DMS 273 treated with DMSO at 0.1 percent for 48 hours (cell line): ENCODE results near the gene TUT1.
A peak's percentile ranks its signal among the peaks of the same experiment; 100 is the strongest.
"Not testable (repeated sequence)": the region's sequence is repeated elsewhere in the genome, so short reads cannot be mapped to it uniquely, and the experiment has no call there.

Experiments
- DNase-seq: peaks from one replicate; lab custom pipeline; 2025; lab: John Stamatoyannopoulos, UW

Gene TUT1

GRCh38 chr11:62556108-62556874, 35.0 kb downstream of the TUT1 start:
- peak; percentile 87 for DNase-seq

GRCh38 chr11:62555464-62556107, 35.7 kb downstream of the TUT1 start:
- DNase-seq = peak; percentile 61

GRCh38 chr11:62554387-62555167, 36.7 kb downstream of the TUT1 start:
- peak; percentile 34 for DNase-seq

GRCh38 chr11:62553839-62554361, 37.4 kb downstream of the TUT1 start:
- no peak for DNase-seq

GRCh38 chr11:62553080-62553838, 38.1 kb downstream of the TUT1 start:
- peak; percentile 12 for DNase-seq

- no peak for DNase-seq
Observed at GRCh38 chr11:62552485-62553079, 38.7 kb downstream of the TUT1 start.

GRCh38 chr11:62550478-62550877, 40.8 kb downstream of the TUT1 start:
- DNase-seq = not testable (repeated sequence)

- no peak for DNase-seq
Observed at GRCh38 chr11:62548545-62549335, 42.6 kb downstream of the TUT1 start.

GRCh38 chr11:62547691-62548281, 43.5 kb downstream of the TUT1 start:
- no peak for DNase-seq

- DNase-seq = no peak
Observed at GRCh38 chr11:62546929-62547625, 44.2 kb downstream of the TUT1 start.

GRCh38 chr11:62546244-62546928, 44.9 kb downstream of the TUT1 start, which contains the start of gene AHNAK:
Gene AHNAK (minus strand): TSS chr11:62546806. CDS start chr11:62536098, 10,708 bp downstream.
- DNase-seq = no peak

- DNase-seq = no peak
Observed at GRCh38 chr11:62545437-62546243, 45.7 kb downstream of the TUT1 start.

- no peak for DNase-seq
Observed at GRCh38 chr11:62544581-62545436, 46.5 kb downstream of the TUT1 start.

- no peak for DNase-seq
Observed at GRCh38 chr11:62543680-62544444, 47.5 kb downstream of the TUT1 start.

- no peak for DNase-seq
Observed at GRCh38 chr11:62542750-62543567, 48.4 kb downstream of the TUT1 start.
